Fibroblast of mammary gland (primary cell): ENCODE measurements around the gene MYO10.

ENCODE experiments used
- DNase-seq: peaks from one replicate; pipeline ENCODE4 v3.0.0-alpha.2; 2010; ENCODE audit warnings: low read depth
- H3K4me3 ChIP-seq: 2 replicates; pipeline ENCODE4 v1.5.1; 2011; ENCODE audit warnings: low read depth, mild to moderate bottlenecking, low read length, moderate library complexity; ENCODE audit not compliant: control insufficient read depth
- CTCF ChIP-seq: conservative IDR thresholded peaks from 2 replicates; pipeline ENCODE4 v1.5.1; 2011; ENCODE audit warnings: low read depth, low read length, inconsistent platforms; ENCODE audit not compliant: control insufficient read depth, insufficient read depth

MYO10 gene

DNA sequence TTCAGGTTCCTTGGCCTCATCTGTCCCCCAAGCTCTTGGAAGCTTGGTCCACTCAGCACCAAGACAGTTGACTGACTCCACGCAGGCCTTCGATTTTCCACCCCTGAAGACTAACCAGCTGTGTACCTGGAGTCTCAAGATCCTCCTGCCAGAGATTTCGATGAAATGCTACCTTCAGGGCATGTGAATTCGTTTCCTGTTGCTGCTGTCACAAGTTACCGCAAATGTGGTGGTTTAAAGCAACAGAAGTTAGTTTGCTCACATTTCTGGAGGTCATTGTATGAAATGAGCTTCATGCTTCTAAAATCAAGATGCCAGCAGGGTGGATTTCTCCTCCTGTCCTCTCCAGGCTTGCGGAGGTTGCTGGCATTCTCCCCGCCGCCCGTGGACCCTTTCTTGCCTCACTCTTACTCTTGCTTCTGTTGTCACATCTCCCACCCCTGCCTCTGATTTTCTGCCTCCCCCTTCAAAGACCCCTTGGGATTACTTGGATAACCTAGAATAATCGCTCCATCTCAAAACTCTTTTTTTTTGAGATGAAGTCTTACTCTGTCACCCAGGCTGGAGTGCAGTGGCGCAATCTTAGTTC, 291.7 kb downstream of the MYO10 start:
- no peak overlapping the region for H3K4me3 ChIP-seq
- no peak for DNase-seq
- TF ChIP-seq CTCF: no peak

DNA sequence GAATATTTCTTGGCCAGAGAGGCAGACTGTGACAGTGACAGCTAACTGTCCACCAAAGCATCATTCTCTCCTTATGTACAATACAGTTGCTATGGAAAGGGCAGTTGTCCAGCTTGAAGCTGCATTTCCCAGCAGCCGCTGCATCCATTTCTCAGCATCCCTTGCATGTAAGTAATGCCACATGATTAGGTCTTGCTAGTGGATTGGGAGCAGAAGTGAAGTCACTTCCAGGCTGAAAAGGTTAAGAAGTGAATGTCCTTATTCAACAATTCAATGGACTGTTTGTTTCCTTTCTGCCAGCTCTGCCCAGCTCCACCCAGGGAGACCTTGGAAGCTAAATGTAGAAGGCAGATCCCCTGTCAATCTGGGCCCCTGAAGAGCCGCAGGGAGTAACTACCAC, 293.2 kb downstream of the MYO10 start:
- TF ChIP-seq CTCF: no peak
- DNase-seq: no peak
- H3K4me3 ChIP-seq: no peak overlapping the region

GRCh38 chr5:16639206-16639605, 296.9 kb downstream of the MYO10 start:
- peak; percentile 20 for DNase-seq
- no peak for TF ChIP-seq CTCF
- H3K4me3 ChIP-seq: no peak overlapping the region

GRCh38 chr5:16628376-16628775, 307.7 kb downstream of the MYO10 start:
- no peak overlapping the region for H3K4me3 ChIP-seq
- TF ChIP-seq CTCF: no peak
- peak; percentile 22 for DNase-seq

DNA sequence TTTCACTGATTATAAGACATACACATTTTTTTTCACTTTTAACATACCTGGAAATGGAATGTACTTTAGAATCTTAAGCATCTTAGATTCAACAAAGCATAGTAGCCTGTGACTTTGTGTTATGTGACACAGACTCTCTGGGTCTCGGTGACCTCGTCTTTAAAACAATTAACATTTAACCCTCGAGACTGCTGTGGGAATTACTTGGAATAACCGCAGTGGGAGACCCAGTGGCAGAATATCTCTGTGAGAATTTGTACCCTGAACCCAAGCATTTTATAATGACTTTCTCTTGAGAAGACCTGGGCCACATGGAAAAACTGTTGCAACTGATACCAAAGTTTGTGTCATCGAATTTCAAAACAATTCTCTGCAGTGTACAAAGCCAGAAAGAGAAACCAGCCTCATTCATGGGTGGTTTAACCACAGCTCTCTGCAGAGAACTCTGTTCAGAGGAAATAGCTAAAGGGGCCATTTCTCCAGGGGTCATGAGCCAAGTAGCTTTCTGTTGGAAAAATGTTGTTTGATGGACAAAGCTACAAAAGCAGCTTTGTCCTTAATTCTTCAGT, 309.3 kb downstream of the MYO10 start:
- H3K4me3 ChIP-seq: no peak overlapping the region
- TF ChIP-seq CTCF: no peak
- DNase-seq: peak; percentile 30

GRCh38 chr5:16625096-16625495, 311.0 kb downstream of the MYO10 start:
- H3K4me3 ChIP-seq: no peak overlapping the region
- DNase-seq: no peak

More at GRCh38 chr5:16625096-16625495, 311.0 kb downstream of the MYO10 start:
- no peak for TF ChIP-seq CTCF
